Midbrain (tissue), 1 donor: ENCODE data around the gene KAZALD1.
A peak's percentile ranks its signal among the peaks of the same experiment; 100 is the strongest.

Experiments
- DNase-seq: peaks from one replicate; lab custom pipeline; 2025; lab: John Stamatoyannopoulos, UW

Gene KAZALD1, protein sequence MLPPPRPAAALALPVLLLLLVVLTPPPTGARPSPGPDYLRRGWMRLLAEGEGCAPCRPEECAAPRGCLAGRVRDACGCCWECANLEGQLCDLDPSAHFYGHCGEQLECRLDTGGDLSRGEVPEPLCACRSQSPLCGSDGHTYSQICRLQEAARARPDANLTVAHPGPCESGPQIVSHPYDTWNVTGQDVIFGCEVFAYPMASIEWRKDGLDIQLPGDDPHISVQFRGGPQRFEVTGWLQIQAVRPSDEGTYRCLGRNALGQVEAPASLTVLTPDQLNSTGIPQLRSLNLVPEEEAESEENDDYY

DNA sequence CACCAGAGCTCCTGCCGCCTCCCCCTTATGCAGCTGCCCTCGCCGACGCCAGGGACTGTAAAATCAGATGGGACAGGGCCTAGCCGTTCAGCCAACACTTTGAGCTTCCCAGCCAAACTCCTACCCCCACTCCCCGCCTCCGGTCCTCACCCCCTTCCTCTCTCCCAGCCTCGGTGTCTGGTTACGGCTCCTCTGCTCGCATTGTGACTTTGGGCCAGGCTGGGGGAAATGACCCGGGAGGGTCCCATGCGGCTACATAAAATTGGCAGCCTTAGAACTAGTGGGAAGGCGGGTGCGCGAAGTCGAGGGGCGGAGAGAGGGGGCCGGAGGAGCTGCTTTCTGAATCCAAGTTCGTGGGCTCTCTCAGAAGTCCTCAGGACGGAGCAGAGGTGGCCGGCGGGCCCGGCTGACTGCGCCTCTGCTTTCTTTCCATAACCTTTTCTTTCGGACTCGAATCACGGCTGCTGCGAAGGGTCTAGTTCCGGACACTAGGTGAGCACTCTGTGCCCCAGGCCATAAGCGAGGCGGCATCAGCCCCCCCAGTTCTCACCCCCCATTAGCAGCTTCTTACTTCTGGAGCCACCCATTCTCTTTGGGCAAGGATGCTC lies at the start of gene KAZALD1:
KAZALD1 (plus strand) TSS at position 366 of the 608 bp plus-strand sequence. CDS start 604 bp downstream, outside the sequence.
- no peak for DNase-seq

DNA sequence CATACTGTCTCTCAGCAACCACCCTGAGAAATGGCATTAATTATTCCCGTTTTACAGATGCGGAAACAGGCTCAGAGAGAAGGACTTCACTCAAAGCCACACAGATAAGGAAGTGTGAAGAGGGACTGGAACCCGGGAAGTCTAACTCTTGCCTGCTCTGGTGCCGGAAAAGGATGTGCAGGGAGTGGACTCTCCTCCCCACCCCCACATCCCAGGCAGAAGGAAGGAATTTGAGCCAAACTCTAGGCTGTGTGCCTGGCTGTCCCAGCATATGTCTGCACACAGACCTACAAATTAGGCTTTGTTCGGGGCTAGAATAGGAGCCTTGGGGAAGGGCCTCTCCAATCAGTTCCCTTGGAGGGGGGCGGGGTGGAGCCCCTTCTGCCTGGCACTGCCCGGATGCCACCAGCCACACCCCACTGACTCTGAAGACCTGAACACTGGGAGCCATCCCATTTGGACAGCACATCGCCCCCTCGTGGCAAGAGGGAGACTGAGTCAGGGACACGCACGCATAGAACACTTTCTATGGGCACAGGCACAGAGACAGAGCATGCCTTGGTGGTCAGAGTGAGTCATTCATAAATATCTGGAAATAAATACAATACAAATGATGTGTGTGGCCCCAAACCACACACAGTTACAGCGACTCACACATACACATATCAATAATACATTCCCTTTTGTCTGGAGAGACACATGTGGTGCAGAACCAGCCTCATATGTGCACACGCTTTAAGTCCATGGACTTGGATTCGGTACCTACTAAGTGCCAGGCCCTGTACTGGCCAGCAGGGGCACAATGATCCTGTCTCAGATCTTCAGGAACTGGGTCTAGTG lies 49.0 kb upstream of the KAZALD1 start:
- peak; percentile 94 for DNase-seq

DNA sequence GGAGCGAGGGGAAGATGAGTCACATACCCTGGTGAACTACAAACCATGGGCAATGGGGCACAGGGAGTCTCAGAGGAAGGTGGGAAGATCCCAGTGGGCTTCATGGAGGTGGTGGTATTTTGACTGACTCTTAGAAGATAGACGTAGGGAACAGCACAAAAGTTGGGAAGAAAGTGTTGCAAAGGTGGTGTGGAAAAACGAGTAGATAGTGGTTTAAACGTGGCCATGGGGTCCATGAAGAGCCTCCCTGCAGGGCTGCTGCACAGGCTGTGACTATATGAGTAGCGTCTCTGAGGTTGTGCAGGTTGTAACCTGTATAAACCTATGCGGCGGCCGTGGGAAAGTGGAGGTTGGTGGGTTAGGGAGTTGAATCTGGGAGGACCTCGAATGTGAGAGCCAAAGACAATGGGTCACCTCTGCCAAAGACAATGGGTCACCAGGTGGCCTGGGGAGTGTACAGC lies 48.4 kb upstream of the KAZALD1 start:
- DNase-seq: no peak

DNA sequence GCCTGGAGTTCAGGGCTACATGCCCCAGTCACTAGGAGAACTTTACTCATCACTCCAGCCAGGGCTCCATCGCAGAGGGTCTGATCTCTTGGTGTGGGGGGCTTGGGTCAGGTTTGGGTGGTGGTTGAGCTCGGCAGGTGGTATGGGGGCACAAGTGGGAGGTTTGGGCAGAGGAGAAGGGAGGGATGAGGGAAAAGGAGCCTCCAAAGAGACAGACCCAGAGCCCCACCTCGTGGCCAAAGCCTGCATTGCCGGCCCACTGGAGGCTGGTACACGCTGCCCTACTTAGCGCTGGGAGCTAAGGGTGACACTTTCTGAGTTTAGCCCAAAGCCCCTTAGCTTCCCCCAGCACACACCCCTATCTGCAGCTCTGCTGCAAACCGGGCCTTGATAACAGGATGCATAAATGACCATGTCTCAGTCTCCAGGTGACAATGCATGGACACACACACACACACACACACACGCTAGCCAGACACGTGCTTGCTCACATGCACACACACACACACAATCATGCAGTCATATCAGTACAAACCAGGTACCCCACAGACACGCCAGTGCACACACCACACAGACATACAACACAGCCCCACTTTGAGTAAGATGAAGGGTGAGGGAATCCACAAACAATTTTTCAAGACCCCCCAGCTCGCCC lies 47.4 kb upstream of the KAZALD1 start:
- peak; percentile 84 for DNase-seq

DNA sequence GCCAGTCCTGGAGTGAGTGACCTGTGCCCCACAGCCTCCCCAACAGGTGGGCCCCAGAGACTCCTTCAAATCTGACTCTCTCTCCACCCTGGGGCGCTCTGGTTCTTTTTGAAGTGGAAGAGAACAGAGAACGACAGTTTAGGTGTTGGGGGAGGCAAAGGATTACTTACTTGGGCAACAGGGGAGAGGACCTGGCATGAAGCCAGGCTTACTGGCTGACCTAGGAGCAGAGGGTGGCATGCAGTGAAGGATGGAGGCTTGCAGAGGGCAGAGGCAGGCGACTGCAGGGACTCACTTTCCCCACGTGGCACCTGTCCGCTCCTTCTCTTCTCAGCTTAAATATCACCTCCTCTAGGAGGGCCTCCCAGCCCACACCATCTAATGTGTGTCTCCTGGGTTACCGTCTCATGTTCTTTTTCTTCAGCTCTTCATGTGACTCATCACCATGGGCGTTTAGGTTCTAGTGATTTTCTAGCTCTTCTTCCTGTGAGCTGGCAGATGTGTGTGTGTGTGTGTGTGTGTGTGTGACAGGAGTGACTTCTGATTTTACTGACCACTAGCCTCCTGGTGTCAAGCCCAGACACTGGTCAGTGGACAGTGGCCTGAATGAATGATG lies 46.7 kb upstream of the KAZALD1 start:
- no peak for DNase-seq

DNA sequence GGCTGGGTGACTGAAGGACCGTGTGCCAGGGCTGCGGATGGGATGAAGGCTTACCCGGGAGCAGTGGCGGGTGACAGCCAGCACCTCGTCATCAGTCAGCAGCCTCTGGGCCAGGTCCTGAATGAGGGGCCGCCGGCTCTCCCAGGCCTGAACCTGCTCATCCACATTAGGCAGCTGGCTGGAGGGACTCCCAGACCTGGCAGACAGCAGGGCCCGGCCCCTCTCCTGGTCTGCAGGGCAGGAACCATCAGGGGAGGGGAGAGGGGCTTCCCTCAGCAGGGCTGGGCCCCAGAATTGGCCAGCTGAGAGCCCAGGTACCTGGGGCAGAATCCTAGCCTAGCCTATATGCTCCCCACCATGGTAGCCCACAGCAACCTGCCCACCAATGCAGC lies 46.2 kb upstream of the KAZALD1 start:
- no peak for DNase-seq

DNA sequence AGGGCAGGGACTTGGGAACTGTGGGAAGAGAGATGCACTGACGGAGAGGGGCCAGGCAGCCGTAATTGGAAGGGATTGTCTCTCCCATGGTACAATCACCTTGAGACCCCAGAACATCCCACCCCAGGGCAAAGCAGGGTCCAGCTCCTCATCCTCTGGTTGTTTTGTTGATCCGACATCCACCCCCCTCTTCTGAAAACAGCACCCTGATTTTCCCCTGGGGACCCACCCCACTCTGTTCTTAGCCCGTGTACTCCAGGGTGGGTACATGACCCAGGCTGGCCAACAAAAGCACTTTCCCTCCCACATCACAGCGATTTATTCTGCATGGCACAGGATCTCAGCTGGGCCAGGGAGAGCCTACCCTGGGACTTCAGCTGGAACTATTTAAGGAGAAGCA lies 45.0 kb upstream of the KAZALD1 start:
- no peak for DNase-seq

DNA sequence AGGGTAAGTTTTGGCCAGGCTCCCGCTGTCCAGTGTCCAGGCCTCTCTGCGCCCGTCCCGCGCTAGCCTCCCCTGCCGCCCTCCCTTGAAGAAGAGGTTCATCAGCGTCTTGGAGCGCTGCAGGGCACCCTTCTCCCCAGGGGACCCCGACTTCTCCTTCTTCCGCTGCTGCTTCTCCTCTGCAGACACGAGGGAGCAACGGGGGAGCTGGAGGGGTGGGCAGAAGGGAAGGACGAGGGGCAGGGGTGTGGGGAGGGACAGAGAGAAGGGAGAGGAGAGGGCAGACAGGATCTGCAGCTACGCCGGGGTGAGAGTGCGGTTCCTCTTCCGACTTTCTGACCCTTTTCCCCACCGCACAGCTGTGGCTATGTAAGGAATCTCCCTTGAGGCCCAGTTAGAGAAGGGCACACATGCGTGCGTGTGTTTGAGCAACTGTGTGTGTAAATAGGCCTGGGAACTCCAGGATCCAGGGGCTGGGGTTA lies 43.6 kb upstream of the KAZALD1 start:
- DNase-seq: no peak

DNA sequence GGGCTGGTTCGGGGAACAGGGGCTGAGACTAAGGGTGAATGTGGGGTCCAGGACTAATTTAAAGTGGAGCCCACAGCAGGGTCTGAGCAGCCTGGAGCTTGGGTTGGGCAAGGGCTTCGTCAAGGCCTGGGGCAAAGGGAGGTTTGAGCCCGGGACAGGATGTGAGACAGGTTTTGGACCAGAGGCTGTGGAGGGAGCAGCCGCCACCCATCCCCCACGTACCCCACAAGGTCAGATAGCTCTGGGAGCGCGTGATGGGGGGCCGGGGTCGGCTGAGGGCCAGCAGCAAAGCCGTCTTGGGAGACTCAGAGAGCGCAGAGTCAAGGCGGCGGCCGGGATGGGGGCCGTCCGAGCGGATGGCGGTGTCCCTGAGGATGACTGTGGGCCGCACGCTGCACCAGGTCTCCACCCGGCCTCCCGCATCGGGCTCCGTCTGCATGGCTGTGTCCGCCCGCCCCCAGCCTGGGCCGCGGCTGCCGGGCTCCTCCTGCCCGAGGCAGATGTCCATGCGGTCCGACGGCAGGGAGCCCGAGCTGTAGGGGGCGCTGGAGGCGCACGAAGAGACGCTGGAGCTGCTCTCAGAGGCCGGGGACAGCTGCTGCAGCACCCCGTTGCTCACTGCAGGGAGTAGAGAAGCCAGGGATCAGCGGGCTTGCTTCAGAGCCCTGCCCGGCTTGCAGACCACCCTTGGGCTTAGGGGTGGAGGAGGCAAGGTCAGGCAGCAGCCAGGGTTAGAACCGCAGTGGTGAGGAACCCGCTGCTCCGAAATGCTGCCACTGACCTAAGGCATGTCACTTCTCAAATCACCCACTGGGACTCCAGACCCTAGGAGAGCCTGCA lies 43.0 kb upstream of the KAZALD1 start:
- peak; percentile 84 for DNase-seq

DNA sequence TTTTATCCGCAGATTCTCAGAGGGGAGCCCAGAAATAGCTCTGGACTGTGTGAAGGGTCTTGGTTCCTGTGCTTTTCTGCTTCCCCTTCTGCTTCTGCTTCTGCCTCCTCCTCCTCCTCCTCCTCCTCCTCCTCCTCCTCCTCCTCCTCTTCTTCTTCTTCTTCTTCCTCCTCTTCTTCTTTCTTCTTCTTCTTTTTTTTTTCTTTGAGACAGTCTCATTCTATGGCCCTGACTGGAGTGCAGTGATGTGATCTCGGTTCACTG lies 42.4 kb upstream of the KAZALD1 start:
- DNase-seq: no peak

DNA sequence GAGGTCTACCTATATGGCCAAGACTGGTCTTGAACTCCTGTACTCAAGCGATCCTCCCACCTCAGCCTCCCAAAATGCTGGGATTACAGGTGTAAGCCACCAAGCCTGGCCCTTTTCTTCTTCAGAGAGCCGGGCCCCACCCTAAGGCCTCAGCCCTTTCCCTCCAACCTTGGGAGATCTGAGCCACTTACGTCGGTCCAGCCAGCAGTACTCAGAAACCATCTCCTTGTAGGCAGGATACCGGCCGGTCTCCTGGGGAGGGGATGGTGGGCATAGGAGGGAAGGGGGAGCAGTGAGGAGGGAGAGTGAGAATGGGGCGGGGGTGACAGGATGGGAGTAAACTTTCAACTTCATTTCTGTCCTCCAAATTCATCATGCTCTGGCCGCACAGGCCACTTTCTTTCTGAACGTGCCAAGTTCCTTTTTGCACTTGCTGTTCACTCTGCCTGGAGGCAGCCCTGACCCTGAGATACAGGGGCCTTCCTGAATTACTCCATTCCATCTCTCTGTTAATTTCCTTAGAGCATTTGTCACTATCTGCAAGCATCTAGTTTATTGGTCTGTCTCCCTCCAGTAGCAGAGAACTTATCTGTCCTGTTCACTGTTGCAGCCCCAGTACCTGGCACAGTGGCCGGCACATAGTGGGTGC lies 41.2 kb upstream of the KAZALD1 start:
- no peak for DNase-seq

DNA sequence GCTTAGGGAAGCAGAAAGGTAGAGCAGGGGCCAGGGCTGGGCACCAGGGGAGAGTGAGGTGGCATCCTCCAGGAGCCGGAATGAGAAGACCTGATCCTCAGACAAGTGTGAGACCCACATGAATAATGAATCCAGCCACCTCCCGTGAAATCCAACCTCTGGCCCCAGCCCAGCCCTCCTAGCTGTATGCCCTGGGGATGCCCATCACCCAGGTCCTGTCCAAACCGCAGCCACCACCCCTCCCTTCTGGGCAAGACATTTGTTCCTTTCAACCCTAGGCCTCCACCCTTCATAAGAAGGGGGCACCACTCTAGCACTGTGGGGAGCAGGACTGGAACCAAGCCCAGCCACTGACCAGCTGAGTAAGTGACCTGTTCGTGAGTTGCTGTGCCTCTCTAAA lies 40.5 kb upstream of the KAZALD1 start:
- no peak for DNase-seq

DNA sequence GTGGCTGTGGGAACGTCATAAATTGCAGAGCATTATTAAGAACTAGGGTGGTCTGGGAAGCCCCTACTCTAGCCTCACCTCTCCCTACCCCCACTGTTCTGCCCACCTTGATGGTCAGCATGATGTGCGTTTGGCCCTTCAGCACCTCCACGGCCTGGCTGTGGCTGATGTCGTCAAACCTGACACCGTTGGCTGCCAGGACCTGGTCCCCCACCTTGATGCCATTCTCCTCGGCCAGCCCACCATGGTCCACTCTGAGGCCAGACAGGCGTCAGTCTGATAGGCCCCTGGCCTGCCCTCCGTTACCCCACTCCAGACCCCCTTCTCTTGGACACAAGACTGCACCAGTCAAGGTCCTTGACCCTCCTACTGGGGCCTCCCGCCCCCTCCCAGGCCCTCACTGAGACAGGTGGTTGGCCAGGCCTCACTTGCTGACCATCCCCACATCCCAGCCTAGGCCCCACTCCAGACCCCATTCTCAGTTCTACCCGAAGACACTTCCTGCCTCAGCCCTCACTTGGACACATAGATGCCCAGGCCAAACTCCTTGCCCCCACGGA lies 40.0 kb upstream of the KAZALD1 start:
- no peak for DNase-seq

DNA sequence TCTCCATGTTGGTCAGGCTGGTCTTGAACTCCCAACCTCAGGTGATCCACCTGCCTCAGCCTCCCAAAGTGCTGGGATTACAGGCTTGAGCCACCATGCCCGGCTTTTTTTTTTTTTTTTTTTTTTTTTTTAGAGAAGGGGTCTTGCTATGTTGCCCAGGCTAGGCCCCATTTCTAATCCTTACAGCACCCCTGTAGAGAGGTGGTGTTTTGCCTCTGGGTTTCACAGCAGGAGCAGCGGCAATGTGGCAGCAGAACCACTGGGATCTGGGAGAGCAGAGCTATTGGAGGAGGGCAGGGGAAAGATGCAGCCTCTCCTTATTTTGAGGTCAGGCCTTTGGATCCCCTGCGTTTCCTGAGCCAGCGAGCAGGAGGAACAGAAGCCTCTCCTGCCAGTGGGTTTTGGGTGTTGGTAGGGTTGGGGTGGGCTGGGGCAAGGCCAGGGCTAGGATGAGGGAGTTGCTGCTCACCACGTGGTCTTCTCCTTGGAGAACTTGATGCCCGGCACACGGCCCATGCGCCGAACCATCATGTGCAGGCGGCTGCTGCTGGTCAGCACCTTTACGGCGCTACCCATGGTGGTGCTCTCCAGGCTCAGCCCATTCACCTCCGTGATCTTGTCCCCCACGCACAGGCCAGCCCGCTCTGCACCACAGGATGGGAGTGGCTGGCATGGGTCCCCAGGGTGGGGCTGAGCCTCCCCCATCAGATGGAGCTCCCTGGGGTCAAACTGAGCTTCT lies 38.7 kb upstream of the KAZALD1 start:
- no peak for DNase-seq

DNA sequence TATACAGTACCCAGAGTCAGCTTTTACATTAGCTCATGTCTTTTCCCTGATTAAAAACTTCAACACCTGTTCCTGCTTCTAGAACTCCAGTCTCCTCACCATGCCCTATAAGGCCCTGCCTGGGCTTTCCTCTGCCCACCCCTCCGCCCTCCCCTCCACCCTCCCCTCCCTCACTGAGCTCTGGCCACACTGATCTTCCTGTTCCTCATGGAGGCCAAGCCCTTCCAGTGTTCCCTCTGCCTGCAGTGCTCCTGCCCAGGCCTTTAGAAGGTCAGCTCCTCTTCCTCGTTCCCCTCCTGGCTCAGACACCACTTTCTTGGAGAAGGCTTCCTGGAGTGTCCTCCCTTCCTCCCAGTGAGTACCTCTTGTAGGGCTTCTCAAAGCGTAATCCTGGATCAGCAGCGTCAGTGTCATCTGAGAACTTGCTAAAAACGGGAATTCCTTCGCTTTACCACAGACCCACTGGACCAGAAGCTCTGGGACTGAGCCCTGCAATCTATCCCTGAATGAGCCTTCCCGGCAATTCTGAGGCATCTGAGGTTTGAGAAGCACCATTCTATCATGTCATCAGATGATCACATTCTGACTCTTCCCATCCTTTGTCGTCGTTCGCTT lies 34.6 kb upstream of the KAZALD1 start:
- DNase-seq: no peak

DNA sequence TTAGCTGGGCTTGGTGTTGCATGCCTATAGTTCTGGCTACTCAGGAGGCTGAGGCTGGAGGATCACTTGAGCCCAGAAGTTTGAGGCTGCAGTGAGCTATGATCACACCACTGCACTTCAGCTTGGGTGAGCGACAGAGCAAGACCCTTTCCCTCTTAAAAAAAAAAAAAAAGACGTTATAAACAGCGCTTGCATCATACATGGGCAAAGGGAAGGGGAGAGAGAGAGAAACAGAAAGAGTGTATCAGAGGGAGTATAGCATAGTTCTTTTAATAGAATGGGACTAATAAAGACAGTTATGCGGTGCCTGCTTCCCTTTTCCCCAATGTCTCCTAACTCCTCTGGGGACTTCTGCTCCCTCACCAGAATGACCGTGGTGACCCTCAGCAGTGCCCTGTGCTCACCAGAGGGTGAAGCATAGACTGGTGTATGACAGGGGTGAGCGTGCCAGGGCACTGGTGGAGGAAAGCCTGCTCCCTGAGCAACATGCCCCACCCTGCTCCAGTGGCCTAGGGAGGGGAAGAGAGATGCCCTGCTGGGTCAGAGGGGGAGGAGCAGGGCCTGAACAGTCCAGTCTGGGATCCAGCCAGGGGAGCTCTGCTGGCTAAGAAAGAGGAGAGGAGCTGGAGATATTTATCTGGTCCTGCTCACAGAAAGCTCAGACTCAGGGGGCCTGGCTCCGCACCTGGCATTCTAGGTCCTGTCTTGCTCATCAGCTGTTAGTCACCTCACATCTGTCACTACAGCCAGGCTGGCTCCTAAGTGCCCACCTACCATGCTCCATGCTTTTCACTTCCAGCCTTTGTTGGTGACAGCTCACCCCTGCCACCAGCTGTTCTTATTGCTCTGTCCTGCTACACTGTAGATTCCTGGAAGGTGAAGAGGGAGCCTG lies 33.1 kb upstream of the KAZALD1 start:
- DNase-seq: no peak

DNA sequence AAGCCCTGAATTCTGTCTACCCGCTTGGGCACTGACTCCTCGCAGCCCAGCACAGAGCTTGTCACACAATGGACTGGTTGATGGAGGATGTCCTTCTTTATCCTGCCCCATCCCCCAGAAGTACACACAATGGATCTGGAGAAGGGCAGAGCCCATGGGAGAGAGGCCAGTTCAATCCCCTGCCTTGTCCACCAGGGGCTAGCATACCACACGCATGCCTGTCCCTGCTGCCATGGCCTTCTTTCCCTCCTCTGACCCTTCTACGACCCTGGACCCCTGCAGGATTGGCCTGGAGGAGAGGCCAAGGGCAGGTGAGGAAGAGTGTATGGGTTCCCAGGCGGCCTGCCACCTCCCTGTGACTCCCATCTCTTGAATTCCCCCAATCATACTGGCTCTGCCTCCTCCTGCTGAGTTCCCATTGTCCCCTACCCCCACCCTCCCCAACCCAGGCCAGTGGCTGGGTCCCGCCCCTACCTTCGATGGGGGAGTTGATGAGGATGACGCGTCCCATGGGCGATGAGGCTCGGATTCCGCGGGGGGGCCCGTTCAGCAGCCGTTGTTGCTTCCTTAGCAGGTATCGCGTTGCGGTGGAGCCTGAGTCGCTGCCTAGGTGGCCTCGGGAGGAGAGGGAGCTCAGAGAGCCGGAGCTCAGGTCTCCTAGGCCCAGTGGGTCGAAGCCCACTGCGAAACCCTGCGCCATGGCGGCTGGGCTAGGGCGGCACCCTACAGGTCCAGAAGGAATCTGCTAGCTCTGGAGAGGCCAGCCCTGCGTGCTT lies 32.1 kb upstream of the KAZALD1 start:
- no peak for DNase-seq
